Activated B cell treated with CpG ODN at 0.5 μM for 24 hours (primary cell): ENCODE data around the gene CDHR2. TPM values are rescaled to one million over a fixed set of nuclear protein-coding genes. Genes with fewer than 3 reads are reported as not detected.
A peak's percentile ranks its signal among the peaks of the same experiment; 100 is the strongest.

ENCODE experiments used
- ATAC-seq: fragments of 200-7000 bp; cut with Tn5 transposase; one replicate; pipeline ENCODE4 v1.10.0; 2021; ENCODE audit warnings: low read depth, mild to moderate bottlenecking, moderate library complexity
- CTCF ChIA-PET: fragments of 350-600 bp; sonication (Branson Sonifier 250); formaldehyde crosslinking; loops from one replicate; lab custom pipeline; 2021; ENCODE audit warnings: antibody characterized with exemption; lab: Charles Lee
- POLR2A ChIA-PET: fragments of 350-600 bp; sonication (Branson Sonifier 250); formaldehyde crosslinking; loops from one replicate; lab custom pipeline; 2021; ENCODE audit warnings: antibody characterized with exemption; lab: Charles Lee
- DNase-seq: peaks from one replicate; pipeline ENCODE4 v3.0.0; 2022
- H3K27ac Mint-ChIP-seq: one replicate; pipeline ENCODE4 v1.8.0; 2020; ENCODE audit warnings: mixed read lengths
- H3K27me3 Mint-ChIP-seq: one replicate; pipeline ENCODE4 v1.8.0; 2021; ENCODE audit warnings: mixed read lengths
- H3K36me3 Mint-ChIP-seq: one replicate; pipeline ENCODE4 v1.8.0; 2021; ENCODE audit warnings: low read depth, mixed read lengths
- H3K4me1 Mint-ChIP-seq: one replicate; pipeline ENCODE4 v1.8.0; 2021; ENCODE audit warnings: mixed read lengths
- H3K4me3 Mint-ChIP-seq: one replicate; pipeline ENCODE4 v1.8.0; 2020; ENCODE audit warnings: mild to moderate bottlenecking, mixed read lengths
- H3K9me3 Mint-ChIP-seq: one replicate; pipeline ENCODE4 v1.8.0; 2020; ENCODE audit warnings: mixed read lengths
- intact Hi-C: fragments of 100-400 bp; cut with micrococcal nuclease; formaldehyde crosslinking; loops from one replicate; pipeline ENCODE4 v1.15.1; 2024
- total RNA-seq: library from RNA; stranded (reverse); gene quantifications from 2 replicates; pipeline ENCODE4 v1.2.3, GENCODE V29; 2022
- TF ChIP-seq, protein P1 (sequence below): fragments of 200-600 bp; IDR thresholded peaks from one replicate; pipeline ENCODE4 v1.8.0; 2022; ENCODE audit warnings: antibody characterized with exemption, mild to moderate bottlenecking

The CDHR2 gene
- total RNA-seq, 1 donor from 2014 or later: 0.31 TPM

DNA sequence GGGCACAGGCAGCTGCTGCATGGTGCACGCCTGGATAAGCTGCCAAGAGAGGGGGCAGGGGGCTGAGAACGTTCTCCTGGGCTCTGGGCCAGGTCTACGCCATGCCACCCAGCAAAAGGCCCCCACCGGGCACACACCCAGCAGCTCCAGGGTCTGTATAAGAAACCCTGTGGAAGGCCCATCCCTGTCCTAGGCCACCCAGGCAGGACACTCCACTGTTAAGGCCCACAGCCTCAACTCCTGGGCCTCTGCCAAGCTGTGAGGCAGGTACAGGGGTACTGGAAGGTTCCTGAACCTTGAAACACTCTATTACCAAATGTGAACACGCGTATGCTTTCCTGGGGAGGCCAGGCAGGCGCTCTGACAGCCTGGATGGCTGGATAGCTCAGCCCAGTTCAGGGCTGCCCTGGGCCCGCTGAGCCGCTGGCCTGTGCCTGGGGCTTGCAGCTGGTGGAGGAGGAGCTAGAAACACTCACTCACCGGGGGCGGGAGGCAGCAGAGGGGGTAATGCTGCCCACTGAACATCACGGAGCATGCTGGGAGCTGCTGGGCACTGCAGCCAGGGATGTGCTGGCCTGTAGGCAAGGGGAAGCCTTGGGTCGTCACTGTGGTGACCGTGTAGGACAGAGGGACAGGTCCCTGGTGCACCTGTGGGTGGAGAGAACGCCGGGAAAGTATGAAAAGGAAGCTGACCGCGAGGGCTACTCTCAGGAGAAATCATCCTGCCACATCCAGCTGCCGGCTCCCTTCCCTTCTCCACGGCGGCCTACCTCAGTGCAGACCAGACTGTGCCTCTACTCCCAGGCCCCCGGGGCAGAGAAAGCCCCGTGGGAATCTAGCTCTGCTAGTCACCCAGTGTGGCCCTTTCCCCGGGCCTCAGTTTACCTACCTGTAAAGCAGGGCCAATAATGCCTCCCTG, 17.9 kb upstream of the CDHR2 start:
- no peak for DNase-seq
- CTCF ChIA-PET: interaction anchor here (1.0 kb wide), 2 partner anchors 13 to 115 kb away, joined by 3 to 4 read pairs; partner anchors contain the start of gene CLTB
- H3K27ac Mint-ChIP-seq: peak overlapping the region; percentile 76
- intact Hi-C loops: loop anchor here (10.0 kb wide), 1 partner anchor 1584 kb away; the partner anchor contains the start of gene N4BP3
- POLR2A ChIA-PET: interaction anchor here (0.5 to 1.3 kb wide), 5 partner anchors 11 to 16 kb away, joined by 3 to 7 read pairs (median 5); no protein-coding TSS in a partner anchor
- ATAC-seq: no peak
- no peaks in the 10 kb centered on the region for H3K9me3 Mint-ChIP-seq
- H3K4me1 Mint-ChIP-seq: peaks cover 62% of the 10 kb centered on the region
- TF ChIP-seq, protein P1, sequence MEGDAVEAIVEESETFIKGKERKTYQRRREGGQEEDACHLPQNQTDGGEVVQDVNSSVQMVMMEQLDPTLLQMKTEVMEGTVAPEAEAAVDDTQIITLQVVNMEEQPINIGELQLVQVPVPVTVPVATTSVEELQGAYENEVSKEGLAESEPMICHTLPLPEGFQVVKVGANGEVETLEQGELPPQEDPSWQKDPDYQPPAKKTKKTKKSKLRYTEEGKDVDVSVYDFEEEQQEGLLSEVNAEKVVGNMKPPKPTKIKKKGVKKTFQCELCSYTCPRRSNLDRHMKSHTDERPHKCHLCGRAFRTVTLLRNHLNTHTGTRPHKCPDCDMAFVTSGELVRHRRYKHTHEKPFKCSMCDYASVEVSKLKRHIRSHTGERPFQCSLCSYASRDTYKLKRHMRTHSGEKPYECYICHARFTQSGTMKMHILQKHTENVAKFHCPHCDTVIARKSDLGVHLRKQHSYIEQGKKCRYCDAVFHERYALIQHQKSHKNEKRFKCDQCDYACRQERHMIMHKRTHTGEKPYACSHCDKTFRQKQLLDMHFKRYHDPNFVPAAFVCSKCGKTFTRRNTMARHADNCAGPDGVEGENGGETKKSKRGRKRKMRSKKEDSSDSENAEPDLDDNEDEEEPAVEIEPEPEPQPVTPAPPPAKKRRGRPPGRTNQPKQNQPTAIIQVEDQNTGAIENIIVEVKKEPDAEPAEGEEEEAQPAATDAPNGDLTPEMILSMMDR: no peak
- peaks cover 41% of the 10 kb centered on the region for H3K36me3 Mint-ChIP-seq
- peak overlapping the region; percentile 38 for H3K4me3 Mint-ChIP-seq
- H3K27me3 Mint-ChIP-seq: no peaks in the 10 kb centered on the region

DNA sequence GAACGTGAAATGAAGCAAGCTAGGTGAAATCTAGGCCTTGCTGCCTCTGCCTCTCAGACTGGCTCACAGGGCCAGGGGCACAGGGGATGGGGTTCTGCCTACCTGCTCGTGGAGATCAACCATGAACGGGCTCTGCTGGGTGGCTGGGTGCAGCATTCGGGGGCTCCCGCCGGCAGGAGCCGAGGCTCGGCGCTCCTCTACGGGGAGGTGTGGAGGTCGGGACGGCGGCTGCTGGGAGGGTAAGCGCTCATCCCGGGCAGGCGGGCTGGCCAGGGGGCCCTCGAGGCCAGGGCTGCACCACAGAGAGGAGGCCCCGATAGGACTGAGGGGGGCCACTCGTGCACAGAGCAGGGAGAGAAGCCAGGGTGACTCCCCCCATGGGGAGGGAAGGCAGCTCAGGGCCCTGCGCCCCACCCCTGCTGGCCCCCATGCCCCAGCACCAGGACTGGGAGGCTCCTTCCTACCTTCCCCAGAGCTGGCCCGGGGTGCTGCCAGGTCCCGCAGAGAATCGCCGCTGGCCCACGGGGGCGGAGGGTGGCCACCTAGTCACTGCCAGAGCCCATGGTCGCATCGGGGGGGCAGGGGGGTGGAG, 17.1 kb upstream of the CDHR2 start:
- Mint-ChIP-seq H3K4me1 (peaks cover 62% of the 10 kb centered on the region), H3K36me3 (peaks cover 39% of the 10 kb centered on the region), H3K4me3 (no peak overlapping the region), H3K27ac (no peak overlapping the region), H3K27me3 (no peaks in the 10 kb centered on the region), H3K9me3 (no peaks in the 10 kb centered on the region)
- CTCF ChIA-PET: interaction anchor here (1.0 kb wide), 1 partner anchor 12 kb away, joined by 3 read pairs; no protein-coding TSS in a partner anchor
- POLR2A ChIA-PET: interaction anchor here (0.5 to 1.3 kb wide), 5 partner anchors 11 to 127 kb away, joined by 3 to 7 read pairs (median 5); no protein-coding TSS in a partner anchor
- ATAC-seq (no peak), DNase-seq (no peak)
- intact Hi-C loops: loop anchor here (10.0 kb wide), 1 partner anchor 1583 kb away; the partner anchor contains the start of gene N4BP3
- TF ChIP-seq, protein P1: no peak

DNA sequence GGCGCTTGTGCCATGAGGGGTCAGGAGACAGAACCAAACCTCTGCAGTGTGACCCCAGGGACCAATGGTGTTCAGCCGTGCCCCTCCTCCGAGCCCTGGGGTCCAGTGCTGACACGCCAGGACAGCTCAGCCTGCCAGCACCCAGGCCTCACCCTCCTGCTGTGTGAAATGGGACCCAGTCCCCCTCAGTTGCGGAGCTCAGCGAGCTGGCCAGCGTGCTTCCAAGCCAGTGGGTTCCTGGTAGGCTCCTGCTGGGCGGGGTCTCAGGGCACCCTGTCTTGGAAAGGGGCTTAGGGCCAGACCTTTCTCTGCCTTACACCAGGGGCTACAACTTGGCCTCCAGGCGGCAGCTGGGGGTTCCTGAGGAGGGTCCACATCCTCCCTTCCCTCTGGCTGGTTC, 16.3 kb upstream of the CDHR2 start:
- Mint-ChIP-seq H3K27ac (peak overlapping the region; percentile 95), H3K9me3 (no peaks in the 10 kb centered on the region), H3K36me3 (peaks cover 40% of the 10 kb centered on the region), H3K27me3 (no peaks in the 10 kb centered on the region), H3K4me3 (no peak overlapping the region), H3K4me1 (peaks cover 64% of the 10 kb centered on the region)
- intact Hi-C loops: loop anchor here (10.0 kb wide), 1 partner anchor 1582 kb away; the partner anchor contains the start of gene N4BP3
- CTCF ChIA-PET: interaction anchor here (3.3 kb wide), 1 partner anchor 10 kb away, joined by 19 read pairs; no protein-coding TSS in a partner anchor
- no peak for DNase-seq
- POLR2A ChIA-PET: interaction anchor here (0.5 to 1.3 kb wide), 3 partner anchors 17 to 127 kb away, joined by 3 to 7 read pairs (median 7); no protein-coding TSS in a partner anchor
- TF ChIP-seq, protein P1: no peak
- no peak for ATAC-seq

DNA sequence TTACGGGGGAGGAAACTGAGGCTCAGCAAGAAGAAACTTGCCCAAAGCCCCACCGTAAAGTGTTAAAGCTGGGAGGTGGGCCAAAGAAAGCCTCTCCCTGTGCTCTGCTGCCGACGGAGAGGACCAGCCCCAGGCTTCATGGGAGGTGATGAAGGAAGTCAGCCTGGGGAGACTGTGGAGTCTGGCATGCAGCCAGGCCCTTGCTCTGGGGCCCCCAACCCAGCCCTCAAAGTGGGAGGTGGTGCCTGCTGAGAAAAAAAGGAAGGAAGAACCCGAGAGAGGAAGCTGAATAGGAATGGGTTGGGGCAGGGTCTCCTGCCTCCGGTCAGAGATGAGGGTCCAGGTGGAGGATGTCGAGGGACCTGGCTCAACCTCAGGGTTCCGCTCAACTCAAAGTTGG, 15.8 kb upstream of the CDHR2 start:
- DNase-seq (no peak), ATAC-seq (no peak)
- H3K27ac Mint-ChIP-seq: peak overlapping the region; percentile 95
- POLR2A ChIA-PET: interaction anchor here (0.7 to 2.9 kb wide), 4 partner anchors 10 to 124 kb away, joined by 3 to 26 read pairs (median 3); partner anchors contain the start of gene TSPAN17
- H3K27me3 Mint-ChIP-seq: no peaks in the 10 kb centered on the region
- no peaks in the 10 kb centered on the region for H3K9me3 Mint-ChIP-seq
- intact Hi-C loops: loop anchor here (10.0 kb wide), 1 partner anchor 1581 kb away; the partner anchor contains the start of gene N4BP3
- peaks cover 35% of the 10 kb centered on the region for H3K36me3 Mint-ChIP-seq
- TF ChIP-seq, protein P1: no peak
- peak overlapping the region; percentile 97 for H3K4me3 Mint-ChIP-seq
- CTCF ChIA-PET: interaction anchor here (3.3 kb wide), 1 partner anchor 10 kb away, joined by 19 read pairs; no protein-coding TSS in a partner anchor
- H3K4me1 Mint-ChIP-seq: peaks cover 67% of the 10 kb centered on the region
